ENCODE data around the gene GREB1L.
"Not testable (repeated sequence)": the region's sequence is repeated elsewhere in the genome, so short reads cannot be mapped to it uniquely, and the experiment has no call there.

GREB1L gene

GRCh38 chr18:21264651-21265050, 22.6 kb downstream of the GREB1L start:
- DNase-seq (ENCODE audit: low spot score), result no peak

GRCh38 chr18:21265971-21266673, 24.1 kb downstream of the GREB1L start:
- no peak for DNase-seq (ENCODE audit: low spot score)

GRCh38 chr18:21267400-21267799, 25.4 kb downstream of the GREB1L start:
- no peak for DNase-seq (ENCODE audit: low spot score)

GRCh38 chr18:21269349-21269748, 27.3 kb downstream of the GREB1L start:
- no peak for DNase-seq (ENCODE audit: low spot score)

- DNase-seq (ENCODE audit: low spot score), result no peak
Measured at GRCh38 chr18:21270453-21270852, 28.4 kb downstream of the GREB1L start.

GRCh38 chr18:21272016-21272579, 30.1 kb downstream of the GREB1L start:
- no peak for DNase-seq (ENCODE audit: low spot score)

GRCh38 chr18:21273568-21273967, 31.5 kb downstream of the GREB1L start:
- DNase-seq (ENCODE audit: low spot score), result no peak

GRCh38 chr18:21275645-21276044, 33.6 kb downstream of the GREB1L start:
- no peak for DNase-seq (ENCODE audit: low spot score)

GRCh38 chr18:21277578-21277977, 35.5 kb downstream of the GREB1L start:
- no peak for DNase-seq (ENCODE audit: low spot score)

GRCh38 chr18:21278218-21278617, 36.2 kb downstream of the GREB1L start:
- not testable (repeated sequence) for DNase-seq (ENCODE audit: low spot score)

- no peak for DNase-seq (ENCODE audit: low spot score)
Measured at GRCh38 chr18:21281603-21282002, 39.6 kb downstream of the GREB1L start.

GRCh38 chr18:21284540-21284939, 42.5 kb downstream of the GREB1L start:
- no peak for DNase-seq (ENCODE audit: low spot score)

- no peak for DNase-seq (ENCODE audit: low spot score)
Measured at GRCh38 chr18:21289827-21290226, 47.8 kb downstream of the GREB1L start.

GRCh38 chr18:21291106-21291505, 49.1 kb downstream of the GREB1L start:
- DNase-seq (ENCODE audit: low spot score), result no peak

GRCh38 chr18:21293479-21293878, 51.4 kb downstream of the GREB1L start:
- DNase-seq (ENCODE audit: low spot score), result no peak

GRCh38 chr18:21295101-21295500, 53.1 kb downstream of the GREB1L start:
- DNase-seq (ENCODE audit: low spot score), result no peak

GRCh38 chr18:21296045-21296444, 54.0 kb downstream of the GREB1L start:
- DNase-seq (ENCODE audit: low spot score), result no peak

- no peak for DNase-seq (ENCODE audit: low spot score)
Measured at GRCh38 chr18:21298351-21298750, 56.3 kb downstream of the GREB1L start.

GRCh38 chr18:21300035-21300907, 58.2 kb downstream of the GREB1L start:
- DNase-seq (ENCODE audit: low spot score), result no peak

- no peak for DNase-seq (ENCODE audit: low spot score)
Measured at GRCh38 chr18:21300908-21301200, 58.8 kb downstream of the GREB1L start.

- DNase-seq (ENCODE audit: low spot score), result no peak
Measured at GRCh38 chr18:21303445-21303844, 61.4 kb downstream of the GREB1L start.

- DNase-seq (ENCODE audit: low spot score), result no peak
Measured at GRCh38 chr18:21303895-21304294, 61.9 kb downstream of the GREB1L start.

GRCh38 chr18:21305621-21306020, 63.6 kb downstream of the GREB1L start:
- no peak for DNase-seq (ENCODE audit: low spot score)
